Sigmoid colon (tissue), 4 donors: ENCODE results near the gene NDUFB4.

Source experiments
- CTCF ChIP-seq, 4 experiments: fragments of 450-650 bp in 3 of 4; fragments of 200-600 bp in 1 of 4; IDR thresholded peaks; one replicate each; pipeline ENCODE4 v1.5.1; 2016 to 2019; ENCODE audit warnings: antibody characterized with exemption in 4 of 4, mild to moderate bottlenecking in 3 of 4, moderate library complexity in 2 of 4
- POLR2AphosphoS5 ChIP-seq, 4 donors: sonication (generic); formaldehyde crosslinking; IDR thresholded peaks; one replicate each; pipeline ENCODE4 v1.6.1; 2017; ENCODE audit warnings: antibody characterized with exemption in 4 of 4

GRCh38 chr3:120637851-120638559 is 41.9 kb downstream of the NDUFB4 start:
- no peak for TF ChIP-seq CTCF (IDR thresholded peaks at IDR 0.05)
- no peak for TF ChIP-seq POLR2AphosphoS5 (IDR thresholded peaks at IDR 0.05)
